Measurements from ENCODE around the gene NEK11.
A peak's percentile ranks its signal among the peaks of the same experiment; 100 is the strongest.

Gene NEK11

GRCh38 chr3:130991126-130991525, 35.6 kb upstream of the NEK11 start:
- no peaks in the 10 kb centered on the region for H3K9me3 ChIP-seq (ENCODE audit: insufficient read depth, low read depth, low read length)
- no peak overlapping the region for H2BK12ac ChIP-seq (ENCODE audit: low read length)
- no peak overlapping the region for H2AK5ac ChIP-seq (ENCODE audit: low read length)
- H3K4me2 ChIP-seq (ENCODE audit: low read length) = no peak overlapping the region
- peaks cover 8 to 12% of the 10 kb centered on the region in 2 experiments for H3K36me3 ChIP-seq (ENCODE audit: control insufficient read depth in 1 of 2, insufficient read depth in 2 of 2, low read length in 2 of 2)
- no peak overlapping the region for H2BK120ac ChIP-seq (ENCODE audit: insufficient read depth, low read length, poor library complexity)
- no peak overlapping the region for H4K91ac ChIP-seq (ENCODE audit: low read depth, low read length)
- H3K4ac ChIP-seq (ENCODE audit: low read depth, low read length) = no peak overlapping the region
- no peak overlapping the region for H4K12ac ChIP-seq (ENCODE audit: low read depth, low read length)
- no peak overlapping the region for H3K18ac ChIP-seq (ENCODE audit: low read length)
- H3K79me1 ChIP-seq (ENCODE audit: low read length) = no peaks in the 10 kb centered on the region
- H4K8ac ChIP-seq (ENCODE audit: low read depth, low read length) = no peak overlapping the region
- no peak overlapping the region for H3K27ac ChIP-seq (ENCODE audit: low read depth, low read length)
- H3K4me1 ChIP-seq (ENCODE audit: control insufficient read depth in 1 of 2, insufficient read depth in 2 of 2, low read length in 2 of 2) = no peaks in the 10 kb centered on the region
- no peak overlapping the region for H3K14ac ChIP-seq (ENCODE audit: low read length)
- H2BK5ac ChIP-seq (ENCODE audit: low read depth, low read length, poor library complexity) = no peak overlapping the region
- H3K23ac ChIP-seq (ENCODE audit: low read length) = no peak overlapping the region
- no peak overlapping the region for H3K9ac ChIP-seq (ENCODE audit: low read length)
- H3K4me3 ChIP-seq (ENCODE audit: low read depth, low read length) = no peak overlapping the region
- no peak overlapping the region for H2AFZ ChIP-seq (ENCODE audit: insufficient read depth, low read length, poor library complexity)
- peak; percentile 22 to 58 for DNase-seq
- 100% methylated on average over 1 of the region's 5 CpGs for WGBS (ENCODE audit: extremely low coverage, insufficient coverage, insufficient read length)
- H3K79me2 ChIP-seq (ENCODE audit: control insufficient read depth, insufficient read depth, low read length, poor library complexity) = no peaks in the 10 kb centered on the region
- H3K27me3 ChIP-seq (ENCODE audit: insufficient read depth, low read length) = no peaks in the 10 kb centered on the region

GRCh38 chr3:130992344-130992743, 34.3 kb upstream of the NEK11 start:
- no peaks in the 10 kb centered on the region for H3K79me2 ChIP-seq (ENCODE audit: control insufficient read depth, insufficient read depth, low read length, poor library complexity)

GRCh38 chr3:130997289-130997688, 29.4 kb upstream of the NEK11 start:
- no CpG with 5 or more reads among the region's 7 CpGs for WGBS (ENCODE audit: extremely low coverage, insufficient coverage, insufficient read length)
- H3K36me3 ChIP-seq (ENCODE audit: control insufficient read depth in 1 of 2, insufficient read depth in 2 of 2, low read length in 2 of 2) = peaks cover 5 to 7% of the 10 kb centered on the region in 2 experiments
- no peak overlapping the region for H3K4ac ChIP-seq (ENCODE audit: low read depth, low read length)
- H3K4me3 ChIP-seq (ENCODE audit: low read depth, low read length) = no peak overlapping the region
- H2AK5ac ChIP-seq (ENCODE audit: low read length) = no peak overlapping the region
- no peak for DNase-seq
- no peak overlapping the region for H2BK12ac ChIP-seq (ENCODE audit: low read length)
- no peak overlapping the region for H4K8ac ChIP-seq (ENCODE audit: low read depth, low read length)
- H2AFZ ChIP-seq (ENCODE audit: insufficient read depth, low read length, poor library complexity) = no peak overlapping the region
- no peaks in the 10 kb centered on the region for H3K9me3 ChIP-seq (ENCODE audit: insufficient read depth, low read depth, low read length)
- H3K27ac ChIP-seq (ENCODE audit: low read depth, low read length) = no peak overlapping the region
- H3K23ac ChIP-seq (ENCODE audit: low read length) = no peak overlapping the region
- H3K79me2 ChIP-seq (ENCODE audit: control insufficient read depth, insufficient read depth, low read length, poor library complexity) = no peaks in the 10 kb centered on the region
- no peak overlapping the region for H4K91ac ChIP-seq (ENCODE audit: low read depth, low read length)
- no peaks in the 10 kb centered on the region for H3K4me1 ChIP-seq (ENCODE audit: control insufficient read depth in 1 of 2, insufficient read depth in 2 of 2, low read length in 2 of 2)
- H4K12ac ChIP-seq (ENCODE audit: low read depth, low read length) = no peak overlapping the region
- no peaks in the 10 kb centered on the region for H3K79me1 ChIP-seq (ENCODE audit: low read length)
- no peak overlapping the region for H2BK120ac ChIP-seq (ENCODE audit: insufficient read depth, low read length, poor library complexity)
- H3K14ac ChIP-seq (ENCODE audit: low read length) = no peak overlapping the region
- no peak overlapping the region for H3K18ac ChIP-seq (ENCODE audit: low read length)
- H3K4me2 ChIP-seq (ENCODE audit: low read length) = no peak overlapping the region
- no peak overlapping the region for H3K9ac ChIP-seq (ENCODE audit: low read length)
- no peaks in the 10 kb centered on the region for H3K27me3 ChIP-seq (ENCODE audit: insufficient read depth, low read length)
- H2BK5ac ChIP-seq (ENCODE audit: low read depth, low read length, poor library complexity) = no peak overlapping the region

More at GRCh38 chr3:130992344-130992743, 34.3 kb upstream of the NEK11 start:
- H3K9ac ChIP-seq (ENCODE audit: low read length) = no peak overlapping the region
- no peak overlapping the region for H2BK5ac ChIP-seq (ENCODE audit: low read depth, low read length, poor library complexity)
- H3K36me3 ChIP-seq (ENCODE audit: control insufficient read depth in 1 of 2, insufficient read depth in 2 of 2, low read length in 2 of 2) = peaks cover 8 to 12% of the 10 kb centered on the region in 2 experiments
- no peak overlapping the region for H3K14ac ChIP-seq (ENCODE audit: low read length)
- DNase-seq = no peak
- no peak overlapping the region for H4K8ac ChIP-seq (ENCODE audit: low read depth, low read length)
- 100% methylated on average over 1 of the region's 3 CpGs for WGBS (ENCODE audit: extremely low coverage, insufficient coverage, insufficient read length)
- H3K4me1 ChIP-seq (ENCODE audit: control insufficient read depth in 1 of 2, insufficient read depth in 2 of 2, low read length in 2 of 2) = no peaks in the 10 kb centered on the region
- no peak overlapping the region for H2AK5ac ChIP-seq (ENCODE audit: low read length)
- no peak overlapping the region for H2BK12ac ChIP-seq (ENCODE audit: low read length)
- H4K91ac ChIP-seq (ENCODE audit: low read depth, low read length) = no peak overlapping the region
- H3K27me3 ChIP-seq (ENCODE audit: insufficient read depth, low read length) = no peaks in the 10 kb centered on the region
- no peak overlapping the region for H3K27ac ChIP-seq (ENCODE audit: low read depth, low read length)
- H3K18ac ChIP-seq (ENCODE audit: low read length) = no peak overlapping the region
- no peaks in the 10 kb centered on the region for H3K9me3 ChIP-seq (ENCODE audit: insufficient read depth, low read depth, low read length)
- H3K23ac ChIP-seq (ENCODE audit: low read length) = no peak overlapping the region
- no peak overlapping the region for H2BK120ac ChIP-seq (ENCODE audit: insufficient read depth, low read length, poor library complexity)
- no peaks in the 10 kb centered on the region for H3K79me1 ChIP-seq (ENCODE audit: low read length)
- H3K4ac ChIP-seq (ENCODE audit: low read depth, low read length) = no peak overlapping the region
- no peak overlapping the region for H3K4me3 ChIP-seq (ENCODE audit: low read depth, low read length)
- no peak overlapping the region for H3K4me2 ChIP-seq (ENCODE audit: low read length)
- H2AFZ ChIP-seq (ENCODE audit: insufficient read depth, low read length, poor library complexity) = no peak overlapping the region
- no peak overlapping the region for H4K12ac ChIP-seq (ENCODE audit: low read depth, low read length)

GRCh38 chr3:131001071-131001470, 25.6 kb upstream of the NEK11 start:
- no peaks in the 10 kb centered on the region for H3K27me3 ChIP-seq (ENCODE audit: insufficient read depth, low read length)
- no peak overlapping the region for H3K9ac ChIP-seq (ENCODE audit: low read length)
- no peak overlapping the region for H4K91ac ChIP-seq (ENCODE audit: low read depth, low read length)
- H4K12ac ChIP-seq (ENCODE audit: low read depth, low read length) = no peak overlapping the region
- no peak overlapping the region for H2AFZ ChIP-seq (ENCODE audit: insufficient read depth, low read length, poor library complexity)
- H3K79me2 ChIP-seq (ENCODE audit: control insufficient read depth, insufficient read depth, low read length, poor library complexity) = no peaks in the 10 kb centered on the region
- no peak overlapping the region for H3K4me2 ChIP-seq (ENCODE audit: low read length)
- no peak for DNase-seq
- no peak overlapping the region for H4K8ac ChIP-seq (ENCODE audit: low read depth, low read length)
- H3K18ac ChIP-seq (ENCODE audit: low read length) = no peak overlapping the region
- H3K4me1 ChIP-seq (ENCODE audit: control insufficient read depth in 1 of 2, insufficient read depth in 2 of 2, low read length in 2 of 2) = no peaks in the 10 kb centered on the region
- no CpG with 5 or more reads among the region's 1 CpG for WGBS (ENCODE audit: extremely low coverage, insufficient coverage, insufficient read length)
- H3K79me1 ChIP-seq (ENCODE audit: low read length) = no peaks in the 10 kb centered on the region
- no peak overlapping the region for H3K23ac ChIP-seq (ENCODE audit: low read length)
- no peak overlapping the region for H3K27ac ChIP-seq (ENCODE audit: low read depth, low read length)
- H3K14ac ChIP-seq (ENCODE audit: low read length) = no peak overlapping the region
- no peaks in the 10 kb centered on the region for H3K9me3 ChIP-seq (ENCODE audit: insufficient read depth, low read depth, low read length)
- H2BK5ac ChIP-seq (ENCODE audit: low read depth, low read length, poor library complexity) = no peak overlapping the region
- H3K36me3 ChIP-seq (ENCODE audit: control insufficient read depth in 1 of 2, insufficient read depth in 2 of 2, low read length in 2 of 2) = peaks cover 2 to 6% of the 10 kb centered on the region in 2 experiments
- H3K4me3 ChIP-seq (ENCODE audit: low read depth, low read length) = no peak overlapping the region
- no peak overlapping the region for H2AK5ac ChIP-seq (ENCODE audit: low read length)
- H2BK120ac ChIP-seq (ENCODE audit: insufficient read depth, low read length, poor library complexity) = no peak overlapping the region
- no peak overlapping the region for H3K4ac ChIP-seq (ENCODE audit: low read depth, low read length)
- H2BK12ac ChIP-seq (ENCODE audit: low read length) = no peak overlapping the region
